Epithelial cell of proximal tubule (primary cell): ENCODE results near the gene SEMG1. TPM values are rescaled to one million over a fixed set of nuclear protein-coding genes. Genes with fewer than 3 reads are reported as not detected.
A peak's percentile ranks its signal among the peaks of the same experiment; 100 is the strongest.

Experiments
- DNase-seq: peaks from one replicate; pipeline ENCODE4 v3.0.0-alpha.2; 2011; ENCODE audit warnings: low read depth
- H3K4me3 ChIP-seq: 2 replicates; pipeline ENCODE4 v1.5.1; 2011; ENCODE audit warnings: low read depth, mild to moderate bottlenecking, low read length
- total RNA-seq: library from RNA; depleted of rRNA; stranded (reverse); fragments of >200 nt; gene quantifications from 2 replicates; pipeline ENCODE4 v1.2.3, GENCODE V29; 2015
- TF ChIP-seq, protein P1 (sequence below): conservative IDR thresholded peaks from 2 replicates; pipeline ENCODE4 v1.5.1; 2012; ENCODE audit warnings: low read depth, mild to moderate bottlenecking, low read length

Gene SEMG1
- total RNA-seq, 1 donor from 2014 or later, result not detected

DNA sequence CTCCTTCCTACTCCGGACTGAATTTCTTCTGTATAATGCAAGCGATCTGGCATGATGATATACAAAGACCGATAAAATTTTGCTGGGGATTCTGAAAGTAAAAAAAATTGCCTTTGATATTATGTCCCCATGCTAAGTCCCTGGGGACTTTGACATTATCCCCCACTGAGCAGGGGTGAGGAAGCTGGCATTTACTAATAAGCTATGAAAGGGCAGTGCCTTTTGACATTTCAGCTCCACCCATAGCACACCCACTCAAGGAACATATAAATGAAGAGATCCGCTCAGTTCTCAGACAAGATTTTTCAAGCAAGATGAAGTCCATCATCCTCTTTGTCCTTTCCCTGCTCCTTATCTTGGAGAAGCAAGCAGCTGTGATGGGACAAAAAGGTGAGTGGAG, 14.2 kb downstream of the SEMG1 start, which contains the start of gene SEMG2:
SEMG2 (plus strand) TSS at position 298 of the 400 bp plus-strand sequence; CDS start at position 315, 17 bp downstream.
- H3K4me3 ChIP-seq, result no peak within 1 kb of the TSS
- TF ChIP-seq, protein P1, sequence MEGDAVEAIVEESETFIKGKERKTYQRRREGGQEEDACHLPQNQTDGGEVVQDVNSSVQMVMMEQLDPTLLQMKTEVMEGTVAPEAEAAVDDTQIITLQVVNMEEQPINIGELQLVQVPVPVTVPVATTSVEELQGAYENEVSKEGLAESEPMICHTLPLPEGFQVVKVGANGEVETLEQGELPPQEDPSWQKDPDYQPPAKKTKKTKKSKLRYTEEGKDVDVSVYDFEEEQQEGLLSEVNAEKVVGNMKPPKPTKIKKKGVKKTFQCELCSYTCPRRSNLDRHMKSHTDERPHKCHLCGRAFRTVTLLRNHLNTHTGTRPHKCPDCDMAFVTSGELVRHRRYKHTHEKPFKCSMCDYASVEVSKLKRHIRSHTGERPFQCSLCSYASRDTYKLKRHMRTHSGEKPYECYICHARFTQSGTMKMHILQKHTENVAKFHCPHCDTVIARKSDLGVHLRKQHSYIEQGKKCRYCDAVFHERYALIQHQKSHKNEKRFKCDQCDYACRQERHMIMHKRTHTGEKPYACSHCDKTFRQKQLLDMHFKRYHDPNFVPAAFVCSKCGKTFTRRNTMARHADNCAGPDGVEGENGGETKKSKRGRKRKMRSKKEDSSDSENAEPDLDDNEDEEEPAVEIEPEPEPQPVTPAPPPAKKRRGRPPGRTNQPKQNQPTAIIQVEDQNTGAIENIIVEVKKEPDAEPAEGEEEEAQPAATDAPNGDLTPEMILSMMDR, result no peak
- no peak for DNase-seq

DNA sequence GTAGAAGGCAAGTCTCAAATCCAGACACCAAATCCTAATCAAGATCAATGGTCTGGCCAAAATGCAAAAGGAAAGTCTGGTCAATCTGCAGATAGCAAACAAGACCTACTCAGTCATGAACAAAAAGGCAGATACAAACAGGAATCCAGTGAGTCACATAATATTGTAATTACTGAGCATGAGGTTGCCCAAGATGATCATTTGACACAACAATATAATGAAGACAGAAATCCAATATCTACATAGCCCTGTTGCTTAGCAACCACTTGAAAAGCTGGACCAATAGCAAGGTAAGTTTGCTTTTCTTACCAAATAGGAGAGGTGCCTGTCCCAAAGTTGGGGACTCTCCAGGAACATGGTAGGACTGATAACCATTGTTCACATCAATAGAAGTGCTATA, 16.3 kb downstream of the SEMG1 start:
- no peak overlapping the region for H3K4me3 ChIP-seq
- DNase-seq, result no peak
- TF ChIP-seq, protein P1, result no peak

DNA sequence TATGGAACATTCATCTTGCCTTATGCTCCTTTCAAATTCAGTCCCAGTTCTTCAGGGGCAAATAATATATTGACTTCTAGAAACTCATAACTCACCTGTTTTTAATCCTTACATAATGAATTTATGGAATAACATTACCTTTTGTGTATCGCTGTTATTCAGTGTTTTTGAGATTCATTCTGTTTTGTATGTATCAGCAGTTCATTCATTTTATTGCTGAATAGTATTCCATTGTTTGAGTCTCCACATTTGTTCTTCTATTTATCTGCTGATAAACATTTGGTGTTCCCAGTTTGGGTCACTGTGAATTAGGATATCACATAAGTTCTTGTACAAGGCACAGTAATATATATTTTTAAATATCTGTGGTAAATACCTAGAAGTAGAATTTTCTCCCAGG, 19.5 kb downstream of the SEMG1 start:
- DNase-seq, result no peak
- TF ChIP-seq, protein P1, result no peak
- no peak overlapping the region for H3K4me3 ChIP-seq

DNA sequence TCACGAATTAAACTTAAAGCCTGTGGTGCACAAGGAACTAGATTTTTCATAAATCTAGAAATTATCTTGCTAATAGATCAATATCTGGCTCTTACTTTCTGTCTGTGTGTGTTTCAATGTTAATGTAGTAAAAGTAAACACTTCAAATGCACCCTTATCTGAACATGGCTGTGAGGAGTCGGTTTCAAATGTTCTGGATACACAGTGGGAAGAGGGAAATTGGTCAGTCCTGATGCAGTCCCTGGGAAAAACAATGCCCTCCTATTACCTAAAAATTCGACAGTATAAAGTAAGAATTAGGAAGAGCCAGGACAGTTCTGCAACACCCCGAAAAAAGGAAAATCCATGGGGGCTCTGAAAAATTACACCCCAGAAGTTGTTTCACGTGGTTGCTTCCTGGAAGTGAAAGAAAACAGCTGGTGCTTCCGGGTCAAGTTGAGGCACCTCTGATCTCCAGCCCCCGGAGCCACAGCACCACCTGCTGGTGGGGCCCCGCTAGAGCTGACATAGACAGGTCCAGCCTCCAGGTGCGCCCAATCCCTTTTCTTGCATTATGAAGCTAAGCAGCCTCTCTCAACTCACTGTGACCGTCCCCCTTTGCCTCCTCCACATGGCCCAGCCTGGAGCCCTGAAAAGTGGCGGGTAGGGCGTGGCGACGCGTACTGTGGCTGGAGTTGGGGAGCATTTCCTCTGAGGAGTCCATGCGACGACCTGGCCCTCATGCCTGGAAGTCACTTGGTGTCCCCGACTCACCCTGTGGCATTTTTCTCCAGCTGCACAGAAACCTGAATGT, 22.6 kb downstream of the SEMG1 start:
- TF ChIP-seq, protein P1, result peak; percentile 79
- no peak for DNase-seq
- no peak overlapping the region for H3K4me3 ChIP-seq

DNA sequence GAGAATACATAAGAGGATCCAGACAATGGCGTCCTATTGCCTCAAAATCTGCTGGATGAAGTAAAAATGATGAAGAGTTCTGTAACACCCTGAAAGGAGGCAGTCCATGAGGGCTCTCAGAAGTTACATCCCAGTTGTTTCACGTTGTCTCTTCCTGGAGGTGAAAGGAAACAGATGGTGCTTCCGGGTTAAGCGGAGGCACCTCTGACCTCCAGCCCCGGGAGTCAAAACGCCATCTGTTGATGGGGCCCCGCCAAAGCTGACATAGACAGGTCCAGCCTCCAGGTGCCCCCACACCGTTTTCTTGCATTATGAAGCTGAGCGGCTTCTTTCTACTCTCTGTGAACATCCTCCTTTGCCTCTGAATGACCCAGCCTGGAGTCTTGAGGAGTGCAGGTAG, 23.8 kb downstream of the SEMG1 start:
- H3K4me3 ChIP-seq, result no peak overlapping the region
- no peak for DNase-seq
- TF ChIP-seq, protein P1, result no peak

DNA sequence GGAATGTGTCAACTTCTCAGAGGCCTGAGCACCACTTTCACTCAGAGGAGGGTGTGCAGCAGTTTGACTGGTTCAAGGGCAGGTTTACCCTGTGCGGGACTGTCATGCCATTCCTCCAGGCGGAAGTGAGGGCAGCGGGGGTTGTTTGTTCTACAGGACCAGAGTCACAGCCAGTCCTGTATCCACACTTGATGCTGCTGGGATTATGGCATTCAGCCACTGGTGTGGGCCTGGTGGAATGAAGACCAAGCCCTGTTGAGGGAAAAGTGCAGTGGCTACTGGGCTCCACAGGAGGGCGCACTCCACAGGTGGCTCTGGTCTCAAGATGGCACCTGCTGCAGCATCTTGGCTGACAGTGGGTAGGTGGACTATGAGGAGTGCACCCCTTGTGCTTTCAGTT, 29.2 kb downstream of the SEMG1 start:
- no peak for DNase-seq
- TF ChIP-seq, protein P1, result peak; percentile 76
- H3K4me3 ChIP-seq, result no peak overlapping the region

DNA sequence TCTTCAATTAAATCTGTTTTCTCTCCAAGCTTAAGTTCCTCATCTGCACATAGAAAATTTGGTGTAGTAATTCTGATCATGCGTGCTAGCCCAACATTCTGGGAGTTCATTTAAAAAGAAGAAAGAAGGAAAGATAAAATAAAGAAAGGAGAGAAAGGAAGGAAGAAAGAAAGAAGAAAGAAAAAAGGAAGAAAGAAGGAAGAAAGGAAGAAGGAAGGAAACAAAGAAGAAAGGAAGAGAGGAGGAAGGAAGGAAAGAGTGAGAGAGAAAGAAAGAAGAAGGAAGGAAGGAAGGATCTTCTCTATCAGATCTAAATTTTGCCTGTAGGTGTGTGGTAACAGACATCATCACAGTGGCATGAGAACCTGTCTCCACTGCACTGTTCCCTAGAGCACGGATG, 31.3 kb downstream of the SEMG1 start:
- H3K4me3 ChIP-seq, result no peak overlapping the region
- no peak for DNase-seq
- TF ChIP-seq, protein P1, result no peak
